Fibroblast of lung (primary cell): ENCODE results near the gene UCN2. TPM values are rescaled to one million over a fixed set of nuclear protein-coding genes. Genes with fewer than 3 reads are reported as not detected.

Source experiments
- DNase-seq, 2 donors: peaks; one replicate each; pipeline versions ENCODE4 v3.0.0 to v3.0.0-alpha.2; 2010; ENCODE audit warnings: low read depth in 2 of 2
- H2AFZ ChIP-seq: 2 replicates; pipeline ENCODE4 v1.5.1; 2012; ENCODE audit warnings: low read length, control low read depth, inconsistent platforms
- H3K27ac ChIP-seq: 2 replicates; pipeline ENCODE4 v1.5.1; 2011; ENCODE audit warnings: low read length, control low read depth; ENCODE audit not compliant: insufficient read depth
- H3K27me3 ChIP-seq: 2 replicates; pipeline ENCODE4 v1.5.1; 2011; ENCODE audit warnings: mild to moderate bottlenecking, low read length; ENCODE audit not compliant: control insufficient read depth, insufficient read depth
- H3K36me3 ChIP-seq: 2 replicates; pipeline ENCODE4 v1.5.1; 2011; ENCODE audit warnings: low read length; ENCODE audit not compliant: control insufficient read depth, insufficient read depth
- H3K4me1 ChIP-seq: 2 replicates; pipeline ENCODE4 v1.5.1; 2011; ENCODE audit warnings: low read length; ENCODE audit not compliant: control insufficient read depth, insufficient read depth; ENCODE audit errors: extremely low read depth
- H3K4me2 ChIP-seq: 2 replicates; pipeline ENCODE4 v1.5.1; 2011; ENCODE audit warnings: low read length, control low read depth; ENCODE audit not compliant: insufficient read depth; ENCODE audit errors: extremely low read depth
- H3K4me3 ChIP-seq, 4 experiments: fragments of 200-600 bp in 1 of 4; sonication (generic) in 1 of 4; replicated peaks in 1 of 4; 2 replicates each; pipeline ENCODE4 v1.5.1; 2011 to 2016; ENCODE audit warnings: low read length in 4 of 4, low read depth in 3 of 4, mild to moderate bottlenecking in 3 of 4, control low read depth in 2 of 4, inconsistent platforms in 1 of 4, mixed read lengths in 1 of 4; ENCODE audit not compliant: insufficient read depth in 1 of 4; ENCODE audit errors: control extremely low read depth in 1 of 4
- H3K79me2 ChIP-seq: 2 replicates; pipeline ENCODE4 v1.5.1; 2012; ENCODE audit warnings: mild to moderate bottlenecking, low read length, inconsistent platforms; ENCODE audit not compliant: control insufficient read depth, insufficient read depth
- H3K9ac ChIP-seq: 2 replicates; pipeline ENCODE4 v1.5.1; 2011; ENCODE audit warnings: mild to moderate bottlenecking, low read length, control low read depth; ENCODE audit not compliant: insufficient read depth
- H3K9me3 ChIP-seq: 2 replicates; pipeline ENCODE4 v1.5.1; 2012; ENCODE audit warnings: low read depth, low read length; ENCODE audit not compliant: control insufficient read depth, insufficient read depth
- H4K20me1 ChIP-seq: 2 replicates; pipeline ENCODE4 v1.5.1; 2011; ENCODE audit warnings: low read length; ENCODE audit not compliant: control insufficient read depth, insufficient read depth; ENCODE audit errors: extremely low read depth
- EZH2 ChIP-seq: IDR thresholded peaks from 2 replicates; pipeline ENCODE4 v1.5.1; 2012; ENCODE audit warnings: low read length, control low read depth, mild to moderate bottlenecking; ENCODE audit errors: missing control alignments
- polyA plus RNA-seq, 2 donors: library from polyadenylated mRNA; depleted of rRNA in 1 of 2; stranded (reverse) in 1 of 2; unstranded in 1 of 2; fragments of >200 nt; gene quantifications; 2 replicates each; pipeline ENCODE4 v1.2.1, GENCODE V29; 2011 to 2012; ENCODE audit warnings: missing spikeins in 1 of 2
- total RNA-seq: library from RNA; depleted of rRNA; stranded (reverse); fragments of >200 nt; gene quantifications from 2 replicates; pipeline ENCODE4 v1.2.1, GENCODE V29; 2014
- TF ChIP-seq, protein P1 (sequence below), 2 donors: IDR thresholded peaks in 1 of 2; conservative IDR thresholded peaks in 1 of 2; 1 replicate in 1 of 2; 2 replicates in 1 of 2; pipeline ENCODE4 v1.5.1; 2011 to 2012; ENCODE audit warnings: low read length in 2 of 2, control low read depth in 1 of 2, inconsistent platforms in 1 of 2, low read depth in 1 of 2, mild to moderate bottlenecking in 1 of 2

Gene UCN2
- total and polyA plus RNA-seq, 2 donors (not counting 1 experiment from before 2014, with no cell fraction given) = 0.07 to 0.66 TPM

DNA sequence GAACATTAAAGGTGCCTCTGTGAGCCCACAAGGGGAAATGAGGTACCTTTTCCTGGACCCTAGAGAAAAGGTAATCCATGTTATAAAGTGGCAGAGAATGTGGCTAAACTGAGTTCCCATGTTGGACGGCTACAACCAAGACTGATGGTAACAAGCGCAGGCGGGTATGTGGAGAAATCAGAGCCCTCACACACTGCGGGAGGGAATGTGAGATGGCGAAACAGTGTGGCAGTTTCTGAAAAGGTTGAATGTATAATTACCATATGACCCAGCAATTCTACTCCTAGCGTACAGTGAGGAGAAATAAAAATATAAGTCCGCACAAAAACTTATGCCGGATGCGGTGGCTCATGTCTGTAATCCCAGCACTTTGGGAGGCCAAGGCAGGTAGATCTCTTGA is 35.5 kb downstream of the UCN2 start:
- Histone ChIP-seq H3K9me3 (no peaks in the 10 kb centered on the region), H2AFZ (no peak overlapping the region)

GRCh38 chr3:48524970-48525369 is 38.6 kb downstream of the UCN2 start:
- Histone ChIP-seq H2AFZ (no peak overlapping the region), H3K9ac (no peak overlapping the region), H3K4me1 (no peaks in the 10 kb centered on the region), H3K27me3 (no peaks in the 10 kb centered on the region), H4K20me1 (no peaks in the 10 kb centered on the region), H3K36me3 (peaks cover 1% of the 10 kb centered on the region), H3K4me2 (no peak overlapping the region), H3K27ac (no peak overlapping the region), H3K79me2 (no peaks in the 10 kb centered on the region), H3K4me3 (no peak overlapping the region), H3K9me3 (no peaks in the 10 kb centered on the region)
- TF ChIP-seq, protein P1, sequence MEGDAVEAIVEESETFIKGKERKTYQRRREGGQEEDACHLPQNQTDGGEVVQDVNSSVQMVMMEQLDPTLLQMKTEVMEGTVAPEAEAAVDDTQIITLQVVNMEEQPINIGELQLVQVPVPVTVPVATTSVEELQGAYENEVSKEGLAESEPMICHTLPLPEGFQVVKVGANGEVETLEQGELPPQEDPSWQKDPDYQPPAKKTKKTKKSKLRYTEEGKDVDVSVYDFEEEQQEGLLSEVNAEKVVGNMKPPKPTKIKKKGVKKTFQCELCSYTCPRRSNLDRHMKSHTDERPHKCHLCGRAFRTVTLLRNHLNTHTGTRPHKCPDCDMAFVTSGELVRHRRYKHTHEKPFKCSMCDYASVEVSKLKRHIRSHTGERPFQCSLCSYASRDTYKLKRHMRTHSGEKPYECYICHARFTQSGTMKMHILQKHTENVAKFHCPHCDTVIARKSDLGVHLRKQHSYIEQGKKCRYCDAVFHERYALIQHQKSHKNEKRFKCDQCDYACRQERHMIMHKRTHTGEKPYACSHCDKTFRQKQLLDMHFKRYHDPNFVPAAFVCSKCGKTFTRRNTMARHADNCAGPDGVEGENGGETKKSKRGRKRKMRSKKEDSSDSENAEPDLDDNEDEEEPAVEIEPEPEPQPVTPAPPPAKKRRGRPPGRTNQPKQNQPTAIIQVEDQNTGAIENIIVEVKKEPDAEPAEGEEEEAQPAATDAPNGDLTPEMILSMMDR (conservative IDR thresholded peaks at IDR 0.05 in 1 of 2, IDR thresholded peaks at IDR 0.05 in 1 of 2; ENCODE audit: low read depth in 1 of 2, low read length in 2 of 2) = no peak
- no peak for TF ChIP-seq EZH2
- no peak for DNase-seq

More for the DNA sequence above, 35.5 kb downstream of the UCN2 start:
- Histone ChIP-seq H4K20me1 (no peaks in the 10 kb centered on the region), H3K4me2 (no peak overlapping the region), H3K4me3 (no peak overlapping the region), H3K36me3 (peaks cover 3% of the 10 kb centered on the region), H3K27me3 (no peaks in the 10 kb centered on the region), H3K9ac (no peak overlapping the region), H3K27ac (no peak overlapping the region), H3K79me2 (no peaks in the 10 kb centered on the region), H3K4me1 (no peaks in the 10 kb centered on the region)
- TF ChIP-seq, protein P1 (conservative IDR thresholded peaks at IDR 0.05 in 1 of 2, IDR thresholded peaks at IDR 0.05 in 1 of 2; ENCODE audit: low read depth in 1 of 2, low read length in 2 of 2) = no peak
- TF ChIP-seq EZH2 = no peak
- DNase-seq = no peak

DNA sequence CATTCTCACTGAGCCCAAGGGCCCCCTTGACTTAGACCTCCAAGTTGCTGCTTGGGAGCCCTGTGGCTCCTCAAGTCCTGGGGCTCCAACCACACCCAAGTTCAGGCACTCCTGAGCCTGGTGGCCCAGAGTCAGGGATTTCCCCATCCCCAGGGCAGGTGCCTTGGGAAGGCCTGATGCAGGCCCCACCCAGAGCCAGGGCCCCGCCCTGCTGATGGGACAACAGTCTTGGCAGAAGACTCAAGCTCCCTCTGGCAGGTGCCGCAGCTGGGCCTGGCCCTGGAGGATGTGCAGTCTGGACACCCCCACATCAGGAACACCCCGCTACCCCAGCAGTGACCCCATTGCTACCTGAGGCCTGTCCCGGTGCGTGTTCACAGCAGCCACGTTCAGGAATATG is 41.9 kb downstream of the UCN2 start:
- TF ChIP-seq EZH2 = no peak
- TF ChIP-seq, protein P1 (conservative IDR thresholded peaks at IDR 0.05 in 1 of 2, IDR thresholded peaks at IDR 0.05 in 1 of 2; ENCODE audit: low read depth in 1 of 2, low read length in 2 of 2) = no peak
- H3K9me3 ChIP-seq = no peaks in the 10 kb centered on the region
- no peak overlapping the region for H3K27ac ChIP-seq
- no peak overlapping the region for H2AFZ ChIP-seq
- DNase-seq = no peak
- H4K20me1 ChIP-seq = no peaks in the 10 kb centered on the region
- no peaks in the 10 kb centered on the region for H3K4me1 ChIP-seq
- peaks cover 1% of the 10 kb centered on the region for H3K36me3 ChIP-seq
- H3K4me3 ChIP-seq = no peak overlapping the region
- H3K4me2 ChIP-seq = no peak overlapping the region
- no peak overlapping the region for H3K9ac ChIP-seq
- H3K27me3 ChIP-seq = no peaks in the 10 kb centered on the region
- H3K79me2 ChIP-seq = no peaks in the 10 kb centered on the region
